ENCODE data around the gene NUP155. TPM values are rescaled to one million over a fixed set of nuclear protein-coding genes. Genes with fewer than 3 reads are reported as not detected.
"Not testable (repeated sequence)": the region's sequence is repeated elsewhere in the genome, so short reads cannot be mapped to it uniquely, and the experiment has no call there.

The NUP155 gene
- polyA plus RNA-seq (ENCODE audit: insufficient read length in 12 of 12): 10 to 100 TPM in 11 of 12 donors, not detected in 1; 12.8 to 21.5 (median 19.6) TPM
- long read RNA-seq, donor 1: 0 reads
- long read RNA-seq, donor 2: 0 reads
- long read RNA-seq, donor 3: 0 reads
- long read RNA-seq, donor 4, full-length matches to known transcripts: 1 of 1 reads
- long read RNA-seq, donor 4, partial matches to known transcripts: 0 of 1 reads
- long read RNA-seq, donor 4, other reads (novel, unspliced or antisense): 0 of 1 reads
- long read RNA-seq, donor 5, full-length matches to known transcripts: 2 of 2 reads
- long read RNA-seq, donor 5, partial matches to known transcripts: 0 of 2 reads
- long read RNA-seq, donor 5, other reads (novel, unspliced or antisense): 0 of 2 reads
- long read RNA-seq, donor 6, partial matches to known transcripts: 6 of 6 reads
- long read RNA-seq, donor 6, other reads (novel, unspliced or antisense): 0 of 6 reads
- long read RNA-seq, donor 7, full-length matches to known transcripts: 3 of 3 reads
- long read RNA-seq, donor 7, partial matches to known transcripts: 0 of 3 reads
- long read RNA-seq, donor 7, other reads (novel, unspliced or antisense): 0 of 3 reads
- long read RNA-seq, donor 8: 0 reads
- long read RNA-seq, donor 9: 0 reads
- long read RNA-seq, donor 10, full-length matches to known transcripts: 1 of 1 reads
- long read RNA-seq, donor 10, partial matches to known transcripts: 0 of 1 reads
- long read RNA-seq, donor 10, other reads (novel, unspliced or antisense): 0 of 1 reads
- long read RNA-seq, donor 11: 0 reads

DNA sequence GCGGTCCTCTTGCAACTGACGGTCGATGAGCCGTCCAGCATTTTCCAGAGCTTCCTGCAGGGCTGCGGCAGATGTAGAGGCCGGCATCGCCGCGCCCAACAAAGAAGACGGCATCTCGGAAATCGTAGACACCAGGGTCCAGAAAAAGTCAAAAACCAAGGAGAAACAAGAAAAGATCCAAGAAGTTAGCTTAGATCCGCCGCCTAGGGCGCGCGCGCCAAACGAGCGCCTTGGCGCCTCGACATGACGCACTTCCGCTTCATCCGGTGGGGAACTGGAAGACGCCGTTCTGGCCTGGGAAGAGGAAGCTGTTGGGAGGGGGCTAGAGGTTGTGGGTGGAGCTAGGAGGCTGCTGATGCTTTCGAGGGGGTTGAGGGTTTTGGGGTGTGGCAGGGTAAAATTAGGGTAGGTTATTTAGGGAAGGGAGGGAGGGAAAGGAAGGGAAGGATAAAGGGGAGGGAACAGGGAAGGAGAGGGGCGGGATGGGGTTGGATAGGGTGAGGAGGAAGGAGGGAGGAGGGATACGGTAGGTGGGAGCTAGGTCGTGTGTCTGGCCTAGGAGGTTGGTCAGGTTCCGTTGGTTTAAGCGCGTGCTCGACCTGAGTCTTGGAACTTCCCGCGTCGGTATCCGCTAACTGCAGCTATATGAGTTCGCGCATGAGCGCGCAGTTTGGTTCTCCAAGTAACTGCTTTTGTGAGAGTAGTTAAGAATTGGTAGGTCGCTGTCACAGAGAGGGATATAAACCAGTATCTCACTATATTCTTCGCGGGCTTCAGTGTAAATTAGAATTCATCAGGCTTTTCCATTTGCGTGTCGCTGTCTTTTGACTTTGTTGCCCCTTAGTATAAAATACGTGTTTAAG, at the start of gene NUP155:
NUP155 (minus strand) TSS at position 243 of the 863 bp plus-strand sequence; CDS start at position 114, 129 bp downstream.
- peak; percentile 98 for DNase-seq

- DNase-seq: no peak
Measured at GRCh38 chr5:37417347-37417746, 46.4 kb upstream of the NUP155 start.

GRCh38 chr5:37415456-37415855, 44.5 kb upstream of the NUP155 start:
- not testable (repeated sequence) for DNase-seq

- DNase-seq: no peak
Measured at GRCh38 chr5:37412515-37412914, 41.6 kb upstream of the NUP155 start.

GRCh38 chr5:37400501-37400900, 29.6 kb upstream of the NUP155 start:
- no peak for DNase-seq

- no peak for DNase-seq
Measured at GRCh38 chr5:37396352-37396751, 25.4 kb upstream of the NUP155 start.

DNA sequence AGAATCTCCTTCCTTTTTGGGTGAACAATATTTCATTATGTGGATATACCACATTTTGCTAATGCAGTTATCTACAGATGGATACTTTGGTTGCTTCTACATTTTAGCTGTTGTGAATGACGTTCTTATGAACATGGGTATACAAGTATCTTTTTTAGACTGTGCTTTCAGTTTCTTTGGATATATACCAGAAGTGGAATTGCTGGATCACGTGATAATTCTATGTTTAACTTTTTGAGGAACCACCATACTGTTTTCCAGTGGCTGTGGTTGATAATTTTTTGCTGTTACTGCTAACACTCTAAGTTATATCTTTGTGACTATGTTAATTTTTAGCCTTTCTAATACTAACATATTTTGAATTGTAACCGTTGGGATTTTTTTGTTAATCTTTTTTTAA, 20.7 kb upstream of the NUP155 start:
- no peak for DNase-seq

DNA sequence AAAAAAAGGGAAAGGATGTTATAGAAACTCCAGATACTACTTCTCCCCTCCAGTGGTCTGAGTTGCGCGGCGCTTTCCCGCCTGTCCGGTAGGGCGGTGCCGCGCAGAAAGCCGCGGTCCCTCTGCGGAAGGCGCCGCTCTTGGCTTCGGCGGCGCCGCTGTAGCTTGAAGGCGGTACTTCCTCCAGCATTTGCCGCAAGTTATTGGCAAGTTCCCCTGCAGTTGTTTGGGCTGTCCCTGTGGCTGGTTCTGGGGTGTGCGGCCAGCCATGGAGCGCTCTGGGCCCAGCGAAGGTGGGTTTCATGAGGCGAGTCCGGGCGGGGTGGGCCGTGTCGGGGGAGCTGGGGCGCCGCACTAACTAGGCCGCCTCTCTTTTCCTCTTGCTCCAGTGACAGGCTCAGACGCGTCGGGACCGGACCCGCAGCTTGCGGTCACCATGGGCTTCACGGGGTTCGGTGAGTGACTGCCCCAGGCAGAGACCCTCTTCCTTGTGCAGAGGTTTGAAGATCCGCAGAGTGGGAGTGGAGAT, 8.3 kb upstream of the NUP155 start, which contains the start of gene WDR70:
WDR70 (plus strand) TSS at position 219 of the 529 bp plus-strand sequence; CDS start at position 269, 50 bp downstream.
- DNase-seq: peak; percentile 92

DNA sequence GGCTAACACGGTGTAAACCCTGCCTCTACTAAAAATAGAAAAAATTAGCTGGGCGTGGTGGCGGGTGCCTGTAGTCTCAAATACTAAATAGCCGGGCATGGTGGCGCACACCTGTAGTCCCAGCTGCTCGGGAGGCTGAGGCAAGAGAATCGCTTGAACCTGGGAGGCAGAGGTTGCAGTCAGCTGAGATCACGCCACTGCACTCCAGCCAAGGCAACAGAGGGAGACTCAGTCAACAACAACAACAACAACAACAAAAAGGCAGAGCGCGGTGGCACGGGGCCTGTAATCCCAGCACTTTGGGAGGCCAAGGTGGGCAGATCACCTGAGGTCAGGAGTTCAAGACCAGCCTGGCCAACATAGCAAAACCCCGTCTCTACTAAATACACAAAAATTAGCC, 7.2 kb upstream of the NUP155 start:
- not testable (repeated sequence) for DNase-seq

DNA sequence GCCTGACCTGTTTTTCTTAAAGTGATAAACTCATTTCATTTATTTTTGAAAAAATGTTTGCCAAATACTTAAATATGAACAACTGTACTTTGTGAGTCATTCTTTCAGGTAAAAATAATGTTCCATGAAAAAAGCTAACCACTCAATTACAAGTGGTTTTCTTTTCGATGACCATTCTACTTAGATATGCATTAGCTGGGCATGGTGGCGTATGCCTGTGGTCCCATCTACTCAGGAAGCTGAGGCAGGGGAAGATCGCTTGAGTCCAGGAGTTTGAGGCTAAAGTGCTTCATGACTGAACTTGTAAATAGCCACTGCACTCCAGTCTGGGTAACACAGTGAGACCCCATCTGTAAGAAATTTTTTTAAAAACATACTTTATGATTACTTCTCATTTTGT, 4.2 kb upstream of the NUP155 start:
- no peak for DNase-seq

GRCh38 chr5:37370550-37370863, 399 bp downstream of the NUP155 start:
- DNase-seq: peak; percentile 7

GRCh38 chr5:37355161-37355560, 15.7 kb downstream of the NUP155 start:
- no peak for DNase-seq

DNA sequence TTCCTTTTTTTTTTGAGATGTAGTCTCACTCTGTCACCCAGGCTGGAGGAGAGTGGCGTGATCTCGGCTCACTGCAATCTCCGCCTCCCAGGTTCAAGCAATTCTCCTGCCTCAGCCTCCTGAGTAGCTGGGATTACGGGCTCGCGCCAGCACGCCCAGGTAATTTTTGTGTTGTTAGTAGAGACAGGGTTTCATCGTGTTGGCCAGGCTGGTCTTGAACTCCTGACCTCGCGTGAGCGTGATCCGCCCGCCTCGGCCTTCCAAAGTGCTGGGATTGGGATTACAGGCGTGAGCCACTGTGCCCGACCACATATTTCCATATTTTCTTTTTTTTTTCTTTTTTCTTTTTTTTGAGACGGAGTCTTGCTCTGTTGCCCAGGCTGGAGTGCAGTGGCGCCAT, 28.2 kb downstream of the NUP155 start:
- DNase-seq: not testable (repeated sequence)

GRCh38 chr5:37334754-37335153, 36.2 kb downstream of the NUP155 start:
- DNase-seq: not testable (repeated sequence)

- DNase-seq: no peak
Measured at GRCh38 chr5:37326536-37326935, 44.4 kb downstream of the NUP155 start.

- DNase-seq: no peak
Measured at GRCh38 chr5:37323607-37324006, 47.3 kb downstream of the NUP155 start.

GRCh38 chr5:37319037-37319782, 51.7 kb downstream of the NUP155 start:
- DNase-seq: no peak

GRCh38 chr5:37316027-37316426, 54.9 kb downstream of the NUP155 start:
- DNase-seq: no peak

- DNase-seq: no peak
Measured at GRCh38 chr5:37310360-37310759, 60.5 kb downstream of the NUP155 start.

- DNase-seq: no peak
Measured at GRCh38 chr5:37308793-37309192, 62.1 kb downstream of the NUP155 start.

- no peak for DNase-seq
Measured at GRCh38 chr5:37304888-37305287, 66.0 kb downstream of the NUP155 start.
